Uterus (tissue), 4 donors: ENCODE results near the gene PTH1R. TPM values are rescaled to one million over a fixed set of nuclear protein-coding genes. Genes with fewer than 3 reads are reported as not detected.

Experiments used
- DNase-seq, 2 donors: peaks; one replicate each; pipeline ENCODE4 v3.0.0-alpha.2; 2019 to 2020
- H3K27ac ChIP-seq, 2 donors: fragments of 200-600 bp; sonication (generic); 1 replicate in 1 of 2; 2 replicates in 1 of 2; pipeline ENCODE4 v1.5.1; 2016 to 2018
- H3K27me3 ChIP-seq, 2 donors: fragments of 200-600 bp; sonication (generic); one replicate each; pipeline ENCODE4 v1.5.1; 2018 to 2019; ENCODE audit warnings: control low read depth in 1 of 2
- H3K36me3 ChIP-seq, 2 donors: fragments of 200-600 bp; sonication (generic); one replicate each; pipeline ENCODE4 v1.5.1; 2019; ENCODE audit warnings: control low read depth in 1 of 2
- H3K4me1 ChIP-seq, 2 donors: fragments of 200-600 bp; sonication (generic); one replicate each; pipeline ENCODE4 v1.5.1; 2018 to 2019; ENCODE audit warnings: control low read depth in 1 of 2
- H3K4me3 ChIP-seq, 2 donors: fragments of 200-600 bp; sonication (generic); 1 replicate in 1 of 2; 2 replicates in 1 of 2; pipeline ENCODE4 v1.5.1; 2018 to 2019; ENCODE audit warnings: mild to moderate bottlenecking in 1 of 2
- H3K9me3 ChIP-seq, 2 donors: fragments of 200-600 bp; sonication (generic); one replicate each; pipeline ENCODE4 v1.5.1; 2019; ENCODE audit warnings: control low read depth in 1 of 2
- CTCF ChIP-seq, 4 experiments: fragments of 200-600 bp in 2 of 4; fragments of 450-650 bp in 2 of 4; sonication (generic) in 2 of 4; IDR thresholded peaks; one replicate each; pipeline ENCODE4 v1.5.1; 2016 to 2019; ENCODE audit warnings: antibody characterized with exemption in 4 of 4, mild to moderate bottlenecking in 2 of 4, moderate library complexity in 1 of 4
- POLR2A ChIP-seq, 2 donors: fragments of 450-650 bp; IDR thresholded peaks; one replicate each; pipeline ENCODE4 v1.6.1; 2016; ENCODE audit warnings: antibody characterized with exemption in 2 of 2, mild to moderate bottlenecking in 1 of 2, moderate library complexity in 1 of 2
- intact Hi-C: fragments of 100-400 bp; cut with DNase I; formaldehyde crosslinking; loops from one replicate; pipeline ENCODE4 v1.15.1; 2023; ENCODE audit warnings: low total_unique reads
- total RNA-seq, 4 donors: library from RNA; depleted of rRNA in 3 of 4; stranded (reverse); fragments of >200 nt in 3 of 4; gene quantifications; one replicate each; pipeline versions ENCODE4 v1.1.0 to v1.2.4, GENCODE V29; 2014 to 2023
- donor health status: DM: yes; HTN: yes; CAD: no.

The PTH1R gene
- total RNA-seq, 4 donors from 2014 or later, result 0.51 to 29.9 (median 18.9) TPM

GRCh38 chr3:46873521-46873920, 4.0 kb upstream of the PTH1R start:
- H3K27ac ChIP-seq, result peak overlapping the region; percentile 26 to 43

GRCh38 chr3:46874430-46874829, 3.1 kb upstream of the PTH1R start:
- H3K9me3 ChIP-seq, result no peaks in the 10 kb centered on the region
- H3K4me3 ChIP-seq, result no peak overlapping the region
- peak overlapping the region; percentile 26 to 43 for H3K27ac ChIP-seq
- intact Hi-C loops, result no loop called here
- no peaks in the 10 kb centered on the region for H3K36me3 ChIP-seq
- H3K27me3 ChIP-seq, result no peaks in the 10 kb centered on the region
- TF ChIP-seq POLR2A (IDR thresholded peaks at IDR 0.05), result no peak
- no peak for TF ChIP-seq CTCF (IDR thresholded peaks at IDR 0.05)
- peaks cover 0 to 20% of the 10 kb centered on the region in 2 donors for H3K4me1 ChIP-seq
- no peak for DNase-seq

More at GRCh38 chr3:46873521-46873920, 4.0 kb upstream of the PTH1R start:
- H3K4me3 ChIP-seq, result no peak overlapping the region
- no peak for DNase-seq
- no peaks in the 10 kb centered on the region for H3K36me3 ChIP-seq
- peaks cover 0 to 16% of the 10 kb centered on the region in 2 donors for H3K4me1 ChIP-seq
- intact Hi-C loops, result no loop called here
- H3K27me3 ChIP-seq, result no peaks in the 10 kb centered on the region
- no peaks in the 10 kb centered on the region for H3K9me3 ChIP-seq
- no peak for TF ChIP-seq POLR2A (IDR thresholded peaks at IDR 0.05)
- no peak for TF ChIP-seq CTCF (IDR thresholded peaks at IDR 0.05)

- intact Hi-C loops, result no loop called here
- Histone ChIP-seq H3K36me3 (no peaks in the 10 kb centered on the region), H3K27me3 (no peaks in the 10 kb centered on the region), H3K27ac (no peak overlapping the region), H3K9me3 (no peaks in the 10 kb centered on the region), H3K4me3 (no peak overlapping the region), H3K4me1 (peaks cover 0 to 20% of the 10 kb centered on the region in 2 donors)
- TF ChIP-seq POLR2A (IDR thresholded peaks at IDR 0.05) (no peak), CTCF (IDR thresholded peaks at IDR 0.05) (no peak)
- no peak for DNase-seq
Measured at GRCh38 chr3:46875560-46875959, 2.0 kb upstream of the PTH1R start.

- intact Hi-C loops, result no loop called here
- Histone ChIP-seq H3K27me3 (no peaks in the 10 kb centered on the region), H3K4me1 (peaks cover 0 to 28% of the 10 kb centered on the region in 2 donors), H3K27ac (no peak overlapping the region), H3K36me3 (no peaks in the 10 kb centered on the region), H3K9me3 (no peaks in the 10 kb centered on the region), H3K4me3 (no peak overlapping the region)
- TF ChIP-seq CTCF (IDR thresholded peaks at IDR 0.05), result no peak
- TF ChIP-seq POLR2A (IDR thresholded peaks at IDR 0.05), result no peak
- no peak for DNase-seq
Measured at GRCh38 chr3:46876313-46877300, 914 bp upstream of the PTH1R start.

GRCh38 chr3:46878781-46879436, 1.4 kb downstream of the PTH1R start:
- Histone ChIP-seq H3K4me1 (peaks cover 0 to 28% of the 10 kb centered on the region in 2 donors), H3K27ac (no peak overlapping the region), H3K27me3 (no peaks in the 10 kb centered on the region), H3K9me3 (no peaks in the 10 kb centered on the region), H3K4me3 (no peak overlapping the region), H3K36me3 (no peaks in the 10 kb centered on the region)
- DNase-seq, result no peak
- TF ChIP-seq CTCF (IDR thresholded peaks at IDR 0.05), result no peak
- no peak for TF ChIP-seq POLR2A (IDR thresholded peaks at IDR 0.05)
- intact Hi-C loops, result no loop called here
